Smooth muscle cell of bladder (primary cell): ENCODE measurements around the gene MYO7B. TPM values are rescaled to one million over a fixed set of nuclear protein-coding genes. Genes with fewer than 3 reads are reported as not detected.

Experiments
- total RNA-seq: library from RNA; depleted of rRNA; stranded (reverse); fragments of >200 nt; gene quantifications from 2 replicates; pipeline ENCODE4 v1.2.3, GENCODE V29; 2014

MYO7B gene
- not detected in 2 replicates for total RNA-seq

GRCh38 chr2:127535422-127535901, at the start of gene MYO7B:
Gene MYO7B, plus strand, starts transcription at chr2:127535683. Its CDS starts 24,040 bp downstream, at chr2:127559723.

GRCh38 chr2:127526132-127527000, 9.1 kb upstream of the MYO7B start, which contains the start of gene IWS1:
Gene IWS1, minus strand, starts transcription at chr2:127526489. Its CDS starts 281 bp downstream, at chr2:127526208.

GRCh38 chr2:127645395-127646291, 110.2 kb downstream of the MYO7B start, which contains the start of gene GPR17:
Gene GPR17, plus strand, starts transcription at chr2:127646153. Its CDS starts 4,583 bp downstream, at chr2:127650736.

GRCh38 chr2:127675331-127676261, 140.1 kb downstream of the MYO7B start, which contains the start of gene LIMS2:
Gene LIMS2, minus strand, starts transcription at chr2:127675530. Its CDS starts 506 bp downstream, at chr2:127675024.

Other genes starting within 250 kb of the MYO7B start
- gene ERCC3, start 241.5 kb upstream of the MYO7B start, total RNA-seq: 32.7 and 36.9 TPM in 2 replicates
- gene MAP3K2, start 147.7 kb upstream of the MYO7B start, total RNA-seq: 24.9 and 32.2 TPM in 2 replicates
- gene PROC, start 117.3 kb upstream of the MYO7B start, total RNA-seq: not detected in 2 replicates
- 43.0 and 45.1 TPM in 2 replicates for gene IWS1, start 9.2 kb upstream of the MYO7B start, total RNA-seq
- gene GPR17, start 110.5 kb downstream of the MYO7B start, total RNA-seq: not detected in 2 replicates
- gene LIMS2, start 139.8 kb downstream of the MYO7B start, total RNA-seq: 2.8 and 3.1 TPM in 2 replicates
- gene SFT2D3, start 165.8 kb downstream of the MYO7B start, total RNA-seq: 3.5 and 3.8 TPM in 2 replicates